BJ (cell line): ENCODE measurements around the gene IGHMBP2. TPM values are rescaled to one million over a fixed set of nuclear protein-coding genes. Genes with fewer than 3 reads are reported as not detected.

ENCODE experiments used
- CTCF ChIA-PET: fragments of 350-600 bp; formaldehyde crosslinking; extraction: SDS; loops from one replicate; lab custom pipeline; 2021; ENCODE audit warnings: antibody characterized with exemption, inconsistent platforms; lab: Yijun Ruan, JAX
- POLR2A ChIA-PET: fragments of 300-600 bp; sonication (Branson Sonifier 250); formaldehyde crosslinking; extraction: SDS; loops from one replicate; lab custom pipeline; 2021; ENCODE audit warnings: antibody characterized with exemption; lab: Charles Lee
- DNase-seq: peaks from one replicate; pipeline ENCODE4 v3.0.0-alpha.2; 2011; ENCODE audit warnings: low read depth
- H3K27me3 ChIP-seq: 2 replicates; pipeline ENCODE4 v1.6.0; 2011; ENCODE audit warnings: low read length; ENCODE audit not compliant: control insufficient read depth, insufficient read depth
- H3K36me3 ChIP-seq: 2 replicates; pipeline ENCODE4 v1.5.1; 2011; ENCODE audit warnings: low read length; ENCODE audit not compliant: control insufficient read depth, insufficient read depth
- H3K4me3 ChIP-seq: 2 replicates; pipeline ENCODE4 v1.5.1; 2011; ENCODE audit warnings: low read depth, mild to moderate bottlenecking, control low read depth, low read length
- polyA plus RNA-seq: library from polyadenylated mRNA; depleted of rRNA; stranded (reverse); fragments of >200 nt; gene quantifications from 2 replicates; pipeline ENCODE4 v1.2.3, GENCODE V29; 2011
- TF ChIP-seq, protein P1 (sequence below): IDR thresholded peaks from 2 replicates; pipeline ENCODE4 v1.5.1; 2011; ENCODE audit warnings: low read depth, mild to moderate bottlenecking, control low read depth, inconsistent platforms, low read length, moderate library complexity; ENCODE audit not compliant: insufficient read depth

The IGHMBP2 gene
- polyA plus RNA-seq, 1 experiment: 13.1 TPM

DNA sequence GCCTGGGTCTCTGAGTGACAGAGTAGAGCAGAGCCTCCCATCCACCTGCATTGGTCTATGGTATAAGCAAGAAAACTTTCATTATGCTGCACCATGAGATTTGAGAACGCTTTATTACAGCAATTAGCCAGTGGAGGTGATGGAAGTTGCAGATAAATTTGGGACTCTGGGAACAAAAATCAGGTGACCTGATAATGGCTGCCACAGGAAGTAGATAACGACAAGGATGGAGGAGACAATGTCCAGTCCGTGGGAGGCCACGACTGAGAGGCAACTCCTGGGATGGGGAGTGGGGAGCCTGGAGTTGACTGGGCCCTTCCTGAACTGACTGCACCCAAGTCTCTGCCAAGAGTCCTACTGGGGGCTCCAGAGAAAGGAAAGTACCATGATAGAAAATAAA, 72.4 kb downstream of the IGHMBP2 start:
- Histone ChIP-seq H3K27me3 (peaks cover 11% of the 10 kb centered on the region), H3K4me3 (no peak overlapping the region), H3K36me3 (no peaks in the 10 kb centered on the region)
- TF ChIP-seq, protein P1, sequence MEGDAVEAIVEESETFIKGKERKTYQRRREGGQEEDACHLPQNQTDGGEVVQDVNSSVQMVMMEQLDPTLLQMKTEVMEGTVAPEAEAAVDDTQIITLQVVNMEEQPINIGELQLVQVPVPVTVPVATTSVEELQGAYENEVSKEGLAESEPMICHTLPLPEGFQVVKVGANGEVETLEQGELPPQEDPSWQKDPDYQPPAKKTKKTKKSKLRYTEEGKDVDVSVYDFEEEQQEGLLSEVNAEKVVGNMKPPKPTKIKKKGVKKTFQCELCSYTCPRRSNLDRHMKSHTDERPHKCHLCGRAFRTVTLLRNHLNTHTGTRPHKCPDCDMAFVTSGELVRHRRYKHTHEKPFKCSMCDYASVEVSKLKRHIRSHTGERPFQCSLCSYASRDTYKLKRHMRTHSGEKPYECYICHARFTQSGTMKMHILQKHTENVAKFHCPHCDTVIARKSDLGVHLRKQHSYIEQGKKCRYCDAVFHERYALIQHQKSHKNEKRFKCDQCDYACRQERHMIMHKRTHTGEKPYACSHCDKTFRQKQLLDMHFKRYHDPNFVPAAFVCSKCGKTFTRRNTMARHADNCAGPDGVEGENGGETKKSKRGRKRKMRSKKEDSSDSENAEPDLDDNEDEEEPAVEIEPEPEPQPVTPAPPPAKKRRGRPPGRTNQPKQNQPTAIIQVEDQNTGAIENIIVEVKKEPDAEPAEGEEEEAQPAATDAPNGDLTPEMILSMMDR: no peak
- POLR2A ChIA-PET: no interaction called here
- no peak for DNase-seq
- CTCF ChIA-PET: interaction anchor here (1.2 kb wide), 1 partner anchor 26 kb away, joined by 4 read pairs; no protein-coding TSS in a partner anchor

DNA sequence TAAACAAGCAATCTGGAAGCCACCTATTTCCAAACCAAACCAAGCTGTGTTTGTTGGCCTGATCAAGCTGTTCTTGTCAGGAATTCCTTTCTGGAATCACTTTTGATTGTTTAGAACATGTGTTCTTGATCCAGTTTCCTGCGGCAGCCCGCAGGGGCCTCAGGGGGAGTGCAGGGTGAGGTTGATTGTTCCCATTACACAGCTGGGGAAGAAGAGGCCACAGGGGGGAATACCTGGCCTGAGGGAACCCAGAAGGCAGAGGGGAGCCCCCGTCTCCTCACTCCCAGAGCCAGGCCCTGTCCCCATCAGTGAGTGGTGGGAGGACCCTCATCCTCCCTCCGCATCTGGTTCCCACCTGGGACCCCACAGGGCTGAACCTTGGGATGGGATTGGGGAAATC, 72.9 kb downstream of the IGHMBP2 start:
- Histone ChIP-seq H3K27me3 (peaks cover 9% of the 10 kb centered on the region), H3K36me3 (no peaks in the 10 kb centered on the region), H3K4me3 (no peak overlapping the region)
- ChIA-PET POLR2A (no interaction called here), CTCF (interaction anchor here (1.2 kb wide), 1 partner anchor 26 kb away, joined by 4 read pairs; no protein-coding TSS in a partner anchor)
- no peak for DNase-seq
- TF ChIP-seq, protein P1: no peak

DNA sequence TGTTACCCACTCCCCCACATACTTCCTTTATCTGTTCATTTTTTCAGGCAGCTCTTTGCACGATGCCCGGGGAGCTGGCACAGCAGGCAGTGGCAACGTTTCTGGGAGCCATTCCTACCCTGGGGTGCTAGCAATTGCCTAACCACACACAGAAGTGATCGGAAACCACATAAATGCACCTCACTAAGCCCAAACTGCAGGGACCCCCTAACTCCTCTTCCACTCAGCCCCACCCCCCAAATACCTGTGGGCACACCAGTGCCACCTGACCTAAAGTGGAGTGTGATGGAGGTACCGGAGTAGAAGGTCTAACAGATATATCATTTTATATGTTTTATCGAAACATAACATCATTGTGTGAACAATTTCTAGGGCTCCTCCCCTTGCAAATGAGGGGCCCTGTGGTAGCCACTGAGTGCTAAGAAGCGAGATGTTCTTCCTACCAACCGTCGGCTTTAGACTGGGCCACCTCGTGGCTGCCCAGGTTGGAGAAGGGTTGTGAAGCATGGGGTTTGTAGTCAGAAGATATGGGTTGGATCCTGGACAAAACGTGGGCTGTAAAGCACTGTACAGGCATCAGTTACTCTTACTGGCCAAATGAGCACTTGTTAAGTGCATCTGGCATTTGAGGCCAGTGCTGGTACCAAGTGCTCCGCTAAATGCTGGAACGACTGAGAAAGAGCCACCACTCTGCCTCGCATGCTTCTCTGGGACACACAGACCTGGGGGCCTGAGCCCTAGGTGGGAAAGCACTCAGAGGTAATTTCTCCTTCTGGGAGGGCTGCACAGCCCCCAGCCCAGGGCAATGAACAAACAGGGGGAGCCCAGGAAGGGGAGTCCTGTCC, 74.3 kb downstream of the IGHMBP2 start:
- TF ChIP-seq, protein P1: no peak
- H3K36me3 ChIP-seq: no peaks in the 10 kb centered on the region
- no peak overlapping the region for H3K4me3 ChIP-seq
- ChIA-PET CTCF (interaction anchor here (0.6 to 1.0 kb wide), 2 partner anchors 14 to 22 kb away, joined by 3 read pairs; no protein-coding TSS in a partner anchor), POLR2A (no interaction called here)
- no peak for DNase-seq
- H3K27me3 ChIP-seq: peaks cover 9% of the 10 kb centered on the region

DNA sequence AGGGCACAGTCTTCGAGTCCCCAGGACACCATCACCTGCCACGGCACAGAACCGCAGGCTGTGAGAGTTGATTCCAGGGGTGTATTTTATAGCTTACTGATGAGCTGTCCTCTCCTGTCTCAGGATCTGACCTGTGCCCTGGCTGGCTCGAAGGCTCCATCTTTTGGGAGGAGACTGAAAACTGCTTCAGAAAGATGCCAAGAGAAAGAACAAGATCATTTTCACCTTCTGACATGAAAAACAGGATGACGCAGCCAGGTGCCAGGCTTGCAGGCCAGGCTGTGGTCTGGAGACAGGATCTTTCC, 74.9 kb downstream of the IGHMBP2 start:
- Histone ChIP-seq H3K36me3 (no peaks in the 10 kb centered on the region), H3K4me3 (no peak overlapping the region), H3K27me3 (peaks cover 9% of the 10 kb centered on the region)
- POLR2A ChIA-PET: no interaction called here
- TF ChIP-seq, protein P1: no peak
- CTCF ChIA-PET: interaction anchor here (0.6 kb wide), 1 partner anchor 15 kb away, joined by 3 read pairs; no protein-coding TSS in a partner anchor
- no peak for DNase-seq

DNA sequence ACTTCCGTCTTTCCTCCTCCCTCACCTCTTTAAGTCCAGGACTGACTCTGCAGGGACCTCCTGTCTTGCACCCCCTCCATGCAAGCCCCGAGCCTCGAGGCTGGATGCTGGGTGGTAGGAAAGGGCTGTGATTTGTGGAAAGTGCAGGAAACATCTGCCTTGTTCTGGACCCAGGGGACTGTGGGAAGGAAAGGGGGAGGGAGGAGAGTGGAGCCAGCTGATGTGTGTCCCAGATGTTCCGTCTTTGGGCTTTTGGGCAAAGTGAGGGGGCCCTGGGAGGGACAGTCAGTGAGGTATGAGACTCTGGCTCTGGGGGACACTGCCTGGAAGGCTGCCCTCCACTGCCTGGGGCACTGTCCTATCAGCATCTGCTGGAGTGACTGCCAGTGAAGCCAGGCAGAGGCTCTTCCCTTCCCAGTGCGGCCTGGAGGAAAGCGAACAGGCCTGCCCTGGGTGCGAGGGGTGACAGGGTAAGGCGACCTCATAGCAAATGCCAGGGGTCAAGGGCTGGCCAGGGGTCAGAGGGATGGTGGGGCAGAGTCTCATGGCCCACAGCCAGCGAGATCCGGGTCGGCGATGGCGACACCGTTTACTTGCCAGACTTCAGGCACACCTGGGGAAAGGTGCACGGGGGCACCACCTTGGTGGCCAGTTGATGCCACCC, 75.4 kb downstream of the IGHMBP2 start:
- Histone ChIP-seq H3K36me3 (no peaks in the 10 kb centered on the region), H3K4me3 (no peak overlapping the region), H3K27me3 (peaks cover 9% of the 10 kb centered on the region)
- ChIA-PET CTCF (interaction anchor here (0.6 to 0.7 kb wide), 2 partner anchors 15 to 65 kb away, joined by 3 to 4 read pairs; no protein-coding TSS in a partner anchor), POLR2A (no interaction called here)
- TF ChIP-seq, protein P1: no peak
- DNase-seq: no peak
